PC-9 (cell line): Measurements from ENCODE around the gene OPRM1. TPM values are rescaled to one million over a fixed set of nuclear protein-coding genes. Genes with fewer than 3 reads are reported as not detected.

Experiments used
- BruUV-seq: library from RNA; stranded (reverse); fragments of 400-500 nt; replicated peaks from 2 replicates; lab custom pipeline; 2021; lab: Mats Ljungman, UMichigan
- CTCF ChIA-PET: fragments of 300-600 bp; sonication (Branson Sonifier 250); formaldehyde crosslinking; loops from one replicate; lab custom pipeline; 2022; ENCODE audit warnings: antibody characterized with exemption; lab: Charles Lee
- POLR2A ChIA-PET: fragments of 300-600 bp; sonication (Branson Sonifier 250); formaldehyde crosslinking; loops from one replicate; lab custom pipeline; 2022; ENCODE audit warnings: antibody characterized with exemption; ENCODE audit not compliant: unreplicated experiment; lab: Charles Lee
- DNase-seq, 2 experiments: peaks; one replicate each; pipeline versions ENCODE4 v3.0.0 to v3.0.0-alpha.2; 2015 to 2022; ENCODE audit warnings: mixed read lengths in 1 of 2
- H2AFZ ChIP-seq: fragments of 200-600 bp; sonication (generic); 2 replicates; pipeline ENCODE4 v1.8.1; 2017; ENCODE audit warnings: antibody characterized with exemption
- H3F3A ChIP-seq: fragments of 200-600 bp; sonication (generic); 2 replicates; pipeline ENCODE4 v1.8.1; 2017; ENCODE audit warnings: antibody characterized with exemption, mild to moderate bottlenecking, low read depth; ENCODE audit not compliant: insufficient read depth
- H3K27ac ChIP-seq: fragments of 200-600 bp; sonication (generic); 2 replicates; pipeline ENCODE4 v1.6.1; 2016; ENCODE audit warnings: mixed run types
- H3K27me3 ChIP-seq: fragments of 200-600 bp; sonication (generic); 2 replicates; pipeline ENCODE4 v1.6.1; 2016; ENCODE audit warnings: low read depth, mixed run types; ENCODE audit not compliant: insufficient read depth
- H3K36me3 ChIP-seq: fragments of 200-600 bp; sonication (generic); 2 replicates; pipeline ENCODE4 v1.6.1; 2016; ENCODE audit warnings: low read depth, mixed run types
- H3K4me1 ChIP-seq: fragments of 200-600 bp; sonication (generic); replicated peaks from 2 replicates; pipeline ENCODE4 v1.6.1; 2016; ENCODE audit warnings: mixed run types; ENCODE audit not compliant: insufficient read depth
- H3K4me2 ChIP-seq: fragments of 200-600 bp; sonication (generic); 2 replicates; pipeline ENCODE4 v1.6.1; 2017; ENCODE audit warnings: mixed run types
- H3K4me3 ChIP-seq: fragments of 200-600 bp; sonication (generic); 2 replicates; pipeline ENCODE4 v1.6.1; 2016; ENCODE audit warnings: mixed run types
- H3K79me2 ChIP-seq: fragments of 200-600 bp; sonication (generic); 2 replicates; pipeline ENCODE4 v1.6.1; 2017; ENCODE audit warnings: low read depth, mixed run types
- H3K9me2 ChIP-seq: fragments of 200-600 bp; sonication (generic); 2 replicates; pipeline ENCODE4 v1.8.1; 2017; ENCODE audit warnings: mild to moderate bottlenecking; ENCODE audit not compliant: insufficient read depth
- H3K9me3 ChIP-seq: fragments of 200-600 bp; sonication (generic); 2 replicates; pipeline ENCODE4 v1.8.1; 2016; ENCODE audit warnings: low read depth; ENCODE audit not compliant: insufficient read depth
- H4K20me1 ChIP-seq: fragments of 200-600 bp; sonication (generic); 2 replicates; pipeline ENCODE4 v1.8.1; 2017; ENCODE audit not compliant: insufficient read depth
- EZH2 ChIP-seq: fragments of 200-600 bp; sonication (generic); IDR thresholded peaks from 2 replicates; pipeline ENCODE4 v1.8.0; 2017; ENCODE audit warnings: antibody characterized with exemption, low read depth
- intact Hi-C: fragments of 100-400 bp; cut with micrococcal nuclease; formaldehyde crosslinking; loops from one replicate; pipeline ENCODE4 v1.10.0; 2022; ENCODE audit not compliant: unreplicated experiment
- total RNA-seq: library from RNA; stranded (reverse); gene quantifications from 2 replicates; pipeline ENCODE4 v1.2.3, GENCODE V29; 2021
- TF ChIP-seq, protein P1 (sequence below): fragments of 200-600 bp; sonication (generic); conservative IDR thresholded peaks from 2 replicates; pipeline ENCODE4 v1.6.1; 2017; ENCODE audit warnings: mixed run types, antibody characterized with exemption, mild to moderate bottlenecking, moderate library complexity

OPRM1 gene
- total RNA-seq, 1 experiment from 2014 or later = not detected

DNA sequence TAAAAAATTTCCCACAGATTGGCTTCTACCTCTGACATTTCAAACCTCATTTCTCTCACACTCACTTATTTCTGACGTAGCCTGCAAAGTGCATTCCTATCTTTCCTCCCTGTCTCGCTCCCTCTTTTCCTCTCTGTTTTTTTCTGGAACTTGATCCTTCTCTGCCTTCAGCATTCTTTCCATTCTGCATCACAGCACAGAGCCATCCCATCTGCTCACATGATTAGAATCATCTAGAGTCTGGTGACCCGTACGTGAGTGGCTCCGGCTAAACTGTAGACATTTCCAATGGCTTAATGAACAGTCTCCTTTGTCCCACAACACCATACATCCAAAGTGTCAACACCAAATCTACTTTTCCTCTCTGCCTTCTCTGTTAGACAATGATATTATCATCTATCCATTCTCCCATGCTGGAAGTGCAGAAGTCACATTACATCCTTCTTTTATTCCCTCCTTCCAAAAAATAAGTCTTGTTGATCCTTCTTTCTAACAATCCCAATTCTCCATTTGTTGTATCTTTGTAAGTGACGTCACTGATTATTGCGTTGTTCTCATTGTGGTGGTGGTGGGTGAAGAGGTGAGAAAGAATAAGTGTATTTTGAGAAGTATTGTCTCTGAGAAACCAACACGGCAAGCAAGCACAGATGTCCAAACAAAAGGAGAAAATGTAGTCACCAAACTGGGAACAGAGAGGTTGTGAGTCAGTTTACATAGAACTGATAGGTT is 41.6 kb downstream of the OPRM1 start:
- Histone ChIP-seq H3K4me2 (no peak overlapping the region), H3K79me2 (no peaks in the 10 kb centered on the region), H3K9me2 (no peaks in the 10 kb centered on the region), H3K4me1 (no peaks in the 10 kb centered on the region), H3K27me3 (no peaks in the 10 kb centered on the region), H3K9me3 (no peaks in the 10 kb centered on the region), H2AFZ (no peak overlapping the region), H3K27ac (no peak overlapping the region), H3F3A (no peaks in the 10 kb centered on the region), H4K20me1 (no peaks in the 10 kb centered on the region), H3K4me3 (no peak overlapping the region), H3K36me3 (no peaks in the 10 kb centered on the region)
- BruUV-seq = no TSS peak
- DNase-seq = no peak
- no peak for TF ChIP-seq EZH2
- TF ChIP-seq, protein P1, sequence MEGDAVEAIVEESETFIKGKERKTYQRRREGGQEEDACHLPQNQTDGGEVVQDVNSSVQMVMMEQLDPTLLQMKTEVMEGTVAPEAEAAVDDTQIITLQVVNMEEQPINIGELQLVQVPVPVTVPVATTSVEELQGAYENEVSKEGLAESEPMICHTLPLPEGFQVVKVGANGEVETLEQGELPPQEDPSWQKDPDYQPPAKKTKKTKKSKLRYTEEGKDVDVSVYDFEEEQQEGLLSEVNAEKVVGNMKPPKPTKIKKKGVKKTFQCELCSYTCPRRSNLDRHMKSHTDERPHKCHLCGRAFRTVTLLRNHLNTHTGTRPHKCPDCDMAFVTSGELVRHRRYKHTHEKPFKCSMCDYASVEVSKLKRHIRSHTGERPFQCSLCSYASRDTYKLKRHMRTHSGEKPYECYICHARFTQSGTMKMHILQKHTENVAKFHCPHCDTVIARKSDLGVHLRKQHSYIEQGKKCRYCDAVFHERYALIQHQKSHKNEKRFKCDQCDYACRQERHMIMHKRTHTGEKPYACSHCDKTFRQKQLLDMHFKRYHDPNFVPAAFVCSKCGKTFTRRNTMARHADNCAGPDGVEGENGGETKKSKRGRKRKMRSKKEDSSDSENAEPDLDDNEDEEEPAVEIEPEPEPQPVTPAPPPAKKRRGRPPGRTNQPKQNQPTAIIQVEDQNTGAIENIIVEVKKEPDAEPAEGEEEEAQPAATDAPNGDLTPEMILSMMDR = no peak
- POLR2A ChIA-PET = no interaction called here
- intact Hi-C loops = no loop called here
- CTCF ChIA-PET = no interaction called here

- no peak for DNase-seq
- Histone ChIP-seq H3K36me3 (no peaks in the 10 kb centered on the region), H3F3A (no peaks in the 10 kb centered on the region), H3K9me2 (no peaks in the 10 kb centered on the region), H3K4me2 (no peak overlapping the region), H3K4me1 (no peaks in the 10 kb centered on the region), H3K9me3 (no peaks in the 10 kb centered on the region), H3K27ac (no peak overlapping the region), H2AFZ (no peak overlapping the region), H3K79me2 (no peaks in the 10 kb centered on the region), H4K20me1 (no peaks in the 10 kb centered on the region), H3K4me3 (no peak overlapping the region), H3K27me3 (no peaks in the 10 kb centered on the region)
- POLR2A ChIA-PET = no interaction called here
- no peak for TF ChIP-seq EZH2
- TF ChIP-seq, protein P1 = no peak
- intact Hi-C loops = no loop called here
- CTCF ChIA-PET = no interaction called here
- no TSS peak for BruUV-seq
Observed at GRCh38 chr6:154086510-154086909, 47.5 kb downstream of the OPRM1 start.

- Histone ChIP-seq H3K9me3 (no peaks in the 10 kb centered on the region), H3K9me2 (no peaks in the 10 kb centered on the region), H3F3A (no peaks in the 10 kb centered on the region), H3K27ac (no peak overlapping the region), H4K20me1 (no peaks in the 10 kb centered on the region), H3K4me3 (no peak overlapping the region), H3K4me1 (no peaks in the 10 kb centered on the region), H3K79me2 (no peaks in the 10 kb centered on the region), H3K36me3 (no peaks in the 10 kb centered on the region), H3K27me3 (no peaks in the 10 kb centered on the region), H2AFZ (no peak overlapping the region), H3K4me2 (no peak overlapping the region)
- intact Hi-C loops = no loop called here
- CTCF ChIA-PET = no interaction called here
- TF ChIP-seq EZH2 = no peak
- TF ChIP-seq, protein P1 = no peak
- POLR2A ChIA-PET = no interaction called here
- BruUV-seq = no TSS peak
- DNase-seq = no peak
Observed at GRCh38 chr6:154092326-154092962, 53.4 kb downstream of the OPRM1 start.
